Ovary (tissue), 9 donors: ENCODE data around the gene POM121L2. TPM values are rescaled to one million over a fixed set of nuclear protein-coding genes. Genes with fewer than 3 reads are reported as not detected.

ENCODE experiments used
- DNase-seq, 5 donors: peaks; one replicate each; pipeline ENCODE4 v3.0.0-alpha.2; 2019 to 2020
- H3K27ac ChIP-seq, 2 donors: fragments of 200-600 bp; one replicate each; pipeline versions ENCODE4 v1.5.1 to v1.8.0; 2019 to 2022
- H3K27me3 ChIP-seq: fragments of 200-600 bp; one replicate; pipeline ENCODE4 v1.8.0; 2022
- H3K36me3 ChIP-seq: fragments of 200-600 bp; sonication (generic); one replicate; pipeline ENCODE4 v1.5.1; 2019
- H3K4me1 ChIP-seq: one replicate; pipeline ENCODE4 v1.8.1; 2013; ENCODE audit warnings: mild to moderate bottlenecking, moderate library complexity; ENCODE audit not compliant: insufficient read depth
- H3K4me3 ChIP-seq: fragments of 200-600 bp; sonication (generic); one replicate; pipeline ENCODE4 v1.5.1; 2017
- H3K9me3 ChIP-seq, 2 donors: fragments of 200-600 bp in 1 of 2; sonication (generic) in 1 of 2; one replicate each; pipeline versions ENCODE4 v1.5.1 to v1.8.1; 2013 to 2019; ENCODE audit warnings: mild to moderate bottlenecking in 1 of 2, moderate library complexity in 1 of 2
- EP300 ChIP-seq: sonication (generic); formaldehyde crosslinking; IDR thresholded peaks from one replicate; pipeline ENCODE4 v1.6.1; 2017; ENCODE audit warnings: antibody characterized with exemption
- POLR2A ChIP-seq: fragments of 450-650 bp; IDR thresholded peaks from one replicate; pipeline ENCODE4 v1.6.1; 2017; ENCODE audit warnings: antibody characterized with exemption, mild to moderate bottlenecking, moderate library complexity
- WGBS, 3 donors: extraction: QIAGEN DNeasy Blood & Tissue Kit in 1 of 3; methylation state at CpG; one replicate each; pipeline versions ENCODE4 v1.1.5 to v1.1.7; 2013 to 2017; 5-methylcytosine and 5-hydroxymethylcytosine counted together
- intact Hi-C, 4 donors: fragments of 100-400 bp; cut with DNase I; formaldehyde crosslinking; loops; one replicate each; pipeline versions ENCODE4 v1.11.0 to v1.15.1; 2022 to 2023
- polyA plus RNA-seq, 2 donors: library from polyadenylated mRNA; stranded (reverse); fragments of 200-250 nt in 1 of 2; fragments of 350-450 nt in 1 of 2; fragmentation: Illumina TruSeq in 1 of 2; extraction: RNeasy Lipid Tissue Mini Kit (QIAGEN cat#74804) in 1 of 2; gene quantifications; one replicate each; pipeline ENCODE4 v1.2.3, GENCODE V29; 2013 to 2014
- total RNA-seq, 7 donors: library from RNA; depleted of rRNA in 2 of 7; stranded (reverse); fragments of >200 nt in 2 of 7; fragmentation: NEBNext Ultra II Directional in 3 of 7; extraction: Animal tissue kit (Norgen Biotek cat#: 25700) in 3 of 7; gene quantifications; one replicate each; pipeline versions ENCODE4 v1.1.0 to v1.2.4, GENCODE V29; 2016 to 2023
- TF ChIP-seq, protein P1 (sequence below), 3 donors: fragments of 450-650 bp in 2 of 3; fragments of 200-600 bp in 1 of 3; IDR thresholded peaks; one replicate each; pipeline versions ENCODE4 v1.5.1 to v1.8.0; 2016 to 2022; ENCODE audit warnings: antibody characterized with exemption in 3 of 3, mild to moderate bottlenecking in 1 of 3
- donor health status: DM: no; HTN: no; CAD: no; lungs with moderate emphysema.
- donor health status: DM: no; HTN: no; CAD: no.
- donor health status: Bipolar disorder and iron deficiency.
- donor health status: DM: yes; HTN: yes; CAD: no.
- donor health status: DM: no; HTN: no; CAD: no.
- donor health status: DM: yes; HTN: yes; CAD: no.

POM121L2 gene
- total and polyA plus RNA-seq, 9 donors = 0.02 to 0.05 TPM; not detected in 7

DNA sequence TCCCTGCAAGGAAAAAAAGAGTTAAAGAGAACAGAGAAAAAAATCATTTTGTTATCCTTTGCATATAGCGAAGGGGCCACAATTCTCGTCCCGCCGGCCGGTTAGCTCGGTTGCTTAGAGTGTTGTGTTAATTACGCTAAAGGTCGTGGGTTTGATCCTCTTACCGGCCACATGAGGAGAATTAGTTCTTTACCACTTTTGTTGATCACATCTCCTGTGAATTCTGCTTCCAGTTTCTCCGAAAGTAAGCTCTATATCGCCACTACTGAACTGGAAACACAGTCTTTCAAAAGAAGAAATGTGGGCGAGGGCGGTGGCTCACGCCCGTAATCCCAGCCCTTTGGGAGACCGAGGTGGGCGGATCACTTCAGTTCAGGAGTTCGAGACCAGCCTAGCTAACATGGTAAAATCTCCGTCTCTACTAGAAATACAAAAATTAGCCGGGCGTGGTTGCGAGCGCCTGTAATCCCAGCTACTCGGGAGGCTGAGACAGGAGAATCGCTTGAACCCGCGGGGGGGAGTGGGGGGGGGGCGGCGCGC lies 51.2 kb downstream of the POM121L2 start:
- peaks cover 2% of the 10 kb centered on the region for H3K4me1 ChIP-seq
- H3K36me3 ChIP-seq = no peaks in the 10 kb centered on the region
- WGBS, 3 donors = 5 to 7% (median 5%) methylated on average over 30 of the region's 30 CpGs
- no peak overlapping the region for H3K27ac ChIP-seq
- H3K4me3 ChIP-seq = no peak overlapping the region
- intact Hi-C loops = no loop called here
- DNase-seq = no peak
- H3K27me3 ChIP-seq = no peaks in the 10 kb centered on the region
- H3K9me3 ChIP-seq = no peaks in the 10 kb centered on the region
- no peak for TF ChIP-seq EP300
- TF ChIP-seq, protein P1, sequence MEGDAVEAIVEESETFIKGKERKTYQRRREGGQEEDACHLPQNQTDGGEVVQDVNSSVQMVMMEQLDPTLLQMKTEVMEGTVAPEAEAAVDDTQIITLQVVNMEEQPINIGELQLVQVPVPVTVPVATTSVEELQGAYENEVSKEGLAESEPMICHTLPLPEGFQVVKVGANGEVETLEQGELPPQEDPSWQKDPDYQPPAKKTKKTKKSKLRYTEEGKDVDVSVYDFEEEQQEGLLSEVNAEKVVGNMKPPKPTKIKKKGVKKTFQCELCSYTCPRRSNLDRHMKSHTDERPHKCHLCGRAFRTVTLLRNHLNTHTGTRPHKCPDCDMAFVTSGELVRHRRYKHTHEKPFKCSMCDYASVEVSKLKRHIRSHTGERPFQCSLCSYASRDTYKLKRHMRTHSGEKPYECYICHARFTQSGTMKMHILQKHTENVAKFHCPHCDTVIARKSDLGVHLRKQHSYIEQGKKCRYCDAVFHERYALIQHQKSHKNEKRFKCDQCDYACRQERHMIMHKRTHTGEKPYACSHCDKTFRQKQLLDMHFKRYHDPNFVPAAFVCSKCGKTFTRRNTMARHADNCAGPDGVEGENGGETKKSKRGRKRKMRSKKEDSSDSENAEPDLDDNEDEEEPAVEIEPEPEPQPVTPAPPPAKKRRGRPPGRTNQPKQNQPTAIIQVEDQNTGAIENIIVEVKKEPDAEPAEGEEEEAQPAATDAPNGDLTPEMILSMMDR (IDR thresholded peaks at IDR 0.05) = no peak
- TF ChIP-seq POLR2A = no peak

DNA sequence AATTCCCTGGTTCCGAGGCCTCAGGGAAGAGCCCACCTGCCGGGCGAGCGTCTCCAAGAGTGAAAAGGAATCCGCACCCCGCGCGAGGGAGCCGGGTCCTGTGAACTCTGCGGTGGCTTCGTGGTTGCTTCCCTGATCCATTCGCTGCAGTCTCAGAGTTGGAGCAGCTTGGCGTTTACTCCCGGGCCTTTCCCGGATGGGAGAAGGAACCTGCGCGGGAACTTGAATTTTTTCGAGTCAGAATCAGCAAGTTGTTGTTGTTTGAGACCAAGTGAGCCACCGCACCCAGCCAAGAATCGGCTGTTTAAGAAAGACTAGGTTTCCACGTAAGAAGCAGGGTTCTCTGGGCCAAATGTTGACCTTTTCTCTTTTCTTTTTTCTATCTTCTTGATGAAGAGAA lies 51.7 kb downstream of the POM121L2 start:
- TF ChIP-seq EP300 (no peak), POLR2A (no peak)
- TF ChIP-seq, protein P1 (IDR thresholded peaks at IDR 0.05) = no peak
- DNase-seq = no peak
- Histone ChIP-seq H3K27ac (no peak overlapping the region), H3K9me3 (no peaks in the 10 kb centered on the region), H3K36me3 (no peaks in the 10 kb centered on the region), H3K4me1 (peaks cover 2% of the 10 kb centered on the region), H3K27me3 (no peaks in the 10 kb centered on the region), H3K4me3 (no peak overlapping the region)
- 3 to 9% (median 6%) methylated on average over 21 of the region's 21 CpGs for WGBS, 3 donors
- intact Hi-C loops = no loop called here

Other genes with a start within 250 kb of the POM121L2 start
- 10 to 100 TPM in 1 of 7 donors, 1 to 10 TPM in 6; 1.7 to 16.9 (median 3.2) TPM for gene PRSS16, start 64.6 kb downstream of the POM121L2 start, total RNA-seq
- 1 to 10 TPM; 2.8 to 3.5 TPM for gene PRSS16, start 64.6 kb downstream of the POM121L2 start, polyA plus RNA-seq
- gene ZNF391, start 76.5 kb upstream of the POM121L2 start, total RNA-seq = 10 to 100 TPM in 1 of 7 donors, 1 to 10 TPM in 6; 2.3 to 10.1 (median 6.0) TPM
- gene ZNF391, start 76.5 kb upstream of the POM121L2 start, polyA plus RNA-seq = 1 to 10 TPM; 3.6 to 6.0 TPM
- 10 to 100 TPM in 2 of 7 donors, 1 to 10 TPM in 5; 5.2 to 11.5 (median 8.3) TPM for gene ZNF184, start 160.8 kb upstream of the POM121L2 start, total RNA-seq
- 1 to 10 TPM; 4.4 to 5.3 TPM for gene ZNF184, start 160.8 kb upstream of the POM121L2 start, polyA plus RNA-seq